ENCODE measurements around the gene GGA1. TPM values are rescaled to one million over a fixed set of nuclear protein-coding genes. Genes with fewer than 3 reads are reported as not detected.

GGA1 gene, protein sequence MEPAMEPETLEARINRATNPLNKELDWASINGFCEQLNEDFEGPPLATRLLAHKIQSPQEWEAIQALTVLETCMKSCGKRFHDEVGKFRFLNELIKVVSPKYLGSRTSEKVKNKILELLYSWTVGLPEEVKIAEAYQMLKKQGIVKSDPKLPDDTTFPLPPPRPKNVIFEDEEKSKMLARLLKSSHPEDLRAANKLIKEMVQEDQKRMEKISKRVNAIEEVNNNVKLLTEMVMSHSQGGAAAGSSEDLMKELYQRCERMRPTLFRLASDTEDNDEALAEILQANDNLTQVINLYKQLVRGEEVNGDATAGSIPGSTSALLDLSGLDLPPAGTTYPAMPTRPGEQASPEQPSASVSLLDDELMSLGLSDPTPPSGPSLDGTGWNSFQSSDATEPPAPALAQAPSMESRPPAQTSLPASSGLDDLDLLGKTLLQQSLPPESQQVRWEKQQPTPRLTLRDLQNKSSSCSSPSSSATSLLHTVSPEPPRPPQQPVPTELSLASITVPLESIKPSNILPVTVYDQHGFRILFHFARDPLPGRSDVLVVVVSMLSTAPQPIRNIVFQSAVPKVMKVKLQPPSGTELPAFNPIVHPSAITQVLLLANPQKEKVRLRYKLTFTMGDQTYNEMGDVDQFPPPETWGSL
- total RNA-seq = 32.0 TPM

DNA sequence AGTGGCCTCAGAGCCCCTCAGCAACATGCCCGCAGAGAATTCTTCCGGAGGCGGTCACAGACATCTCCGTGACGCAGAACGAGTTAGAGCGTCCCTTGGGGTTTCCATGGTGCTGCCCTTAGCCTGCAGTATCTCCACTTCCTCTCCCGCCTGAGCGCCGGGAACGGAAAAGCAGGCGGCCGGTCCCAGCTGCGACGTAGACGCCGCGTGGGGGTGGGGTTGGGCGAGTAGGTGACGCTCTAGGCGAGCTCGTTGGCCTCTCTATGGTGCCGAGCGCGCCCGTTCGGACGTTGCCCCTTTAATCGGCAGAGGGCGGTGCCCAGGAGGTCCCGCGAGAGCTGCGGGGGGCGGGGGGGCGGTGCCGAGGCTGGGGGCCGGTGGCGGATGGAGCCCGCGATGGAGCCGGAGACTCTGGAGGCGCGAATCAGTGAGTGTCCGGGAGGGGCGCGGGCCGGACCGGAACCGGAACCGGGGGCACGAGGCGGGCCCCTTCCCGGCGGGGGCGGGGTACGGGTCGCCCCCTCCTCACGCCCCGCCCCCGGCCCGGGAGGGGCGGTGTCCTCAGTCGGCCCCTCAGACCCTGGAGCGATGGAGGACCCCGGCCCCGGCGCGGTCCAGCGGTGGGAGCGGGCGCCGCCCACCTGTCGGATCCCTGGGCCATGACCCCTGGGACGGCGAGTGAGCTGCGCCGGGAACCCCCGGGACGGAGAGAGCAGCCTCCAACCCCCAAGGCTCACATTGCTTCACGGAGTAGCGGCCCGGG lies at the start of gene GGA1:
Gene GGA1 (plus strand): TSS at position 358 of the 763 bp plus-strand sequence. CDS start 27 bp downstream, at position 385.
- DNase-seq = peak; percentile 96

DNA sequence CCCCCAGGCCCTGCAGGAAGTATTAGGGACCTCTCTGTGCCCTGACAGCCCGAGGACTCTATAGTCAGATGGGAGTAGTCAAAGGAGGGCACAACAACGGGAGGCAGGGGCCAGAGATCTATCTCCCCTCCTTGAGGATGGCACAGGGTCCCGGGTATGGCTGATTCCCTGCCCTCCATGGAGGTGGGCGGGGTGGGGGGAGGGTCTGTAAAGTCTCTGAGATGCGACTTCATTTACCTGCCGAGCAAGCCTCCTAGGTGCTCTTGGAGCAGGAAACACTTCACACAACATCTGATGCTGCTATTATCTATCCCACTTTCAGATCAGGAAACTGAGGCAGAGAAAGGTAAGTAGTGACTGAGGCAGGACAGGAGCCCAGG lies 49.1 kb upstream of the GGA1 start:
- DNase-seq = no peak

DNA sequence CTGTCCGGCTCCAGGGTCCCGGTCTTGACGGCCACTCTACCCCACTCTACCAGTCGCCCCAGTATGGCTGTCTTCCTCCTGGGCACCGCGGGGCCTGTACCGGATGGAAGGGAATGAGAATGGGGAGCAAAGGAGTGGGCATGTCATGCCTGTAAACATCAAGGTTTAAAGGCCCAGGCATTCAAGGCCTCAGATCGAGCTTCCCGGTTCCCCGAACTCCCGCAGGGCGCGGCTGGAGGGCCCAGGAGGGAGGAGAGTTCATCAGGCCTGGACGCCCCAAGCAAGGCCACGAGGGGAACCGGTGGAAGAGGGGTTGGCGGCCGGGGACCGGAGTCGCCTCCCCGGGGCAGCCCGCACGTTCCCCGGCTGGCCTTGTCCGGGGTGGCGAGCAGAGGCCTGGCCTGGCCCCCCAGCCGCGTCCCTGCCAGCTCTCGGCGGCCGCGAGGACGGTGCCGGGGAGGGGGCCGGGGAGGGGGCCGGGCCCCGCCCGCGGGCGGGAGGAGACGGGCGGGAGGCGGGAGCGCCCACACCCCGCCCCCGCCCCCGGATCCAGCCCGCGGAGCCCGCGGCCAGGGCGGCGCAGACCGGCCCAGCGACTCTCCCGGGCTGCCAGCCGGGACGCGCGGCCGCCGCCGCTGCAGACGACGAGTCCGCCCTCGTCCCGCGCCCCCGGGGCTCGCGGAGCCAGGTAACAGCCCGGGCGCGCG lies 48.6 kb upstream of the GGA1 start, which contains the start of gene CDC42EP1:
Gene CDC42EP1 (plus strand): TSS at position 580 of the 707 bp plus-strand sequence. CDS start 5,870 bp downstream, outside the sequence.
- peak; percentile 46 for DNase-seq

DNA sequence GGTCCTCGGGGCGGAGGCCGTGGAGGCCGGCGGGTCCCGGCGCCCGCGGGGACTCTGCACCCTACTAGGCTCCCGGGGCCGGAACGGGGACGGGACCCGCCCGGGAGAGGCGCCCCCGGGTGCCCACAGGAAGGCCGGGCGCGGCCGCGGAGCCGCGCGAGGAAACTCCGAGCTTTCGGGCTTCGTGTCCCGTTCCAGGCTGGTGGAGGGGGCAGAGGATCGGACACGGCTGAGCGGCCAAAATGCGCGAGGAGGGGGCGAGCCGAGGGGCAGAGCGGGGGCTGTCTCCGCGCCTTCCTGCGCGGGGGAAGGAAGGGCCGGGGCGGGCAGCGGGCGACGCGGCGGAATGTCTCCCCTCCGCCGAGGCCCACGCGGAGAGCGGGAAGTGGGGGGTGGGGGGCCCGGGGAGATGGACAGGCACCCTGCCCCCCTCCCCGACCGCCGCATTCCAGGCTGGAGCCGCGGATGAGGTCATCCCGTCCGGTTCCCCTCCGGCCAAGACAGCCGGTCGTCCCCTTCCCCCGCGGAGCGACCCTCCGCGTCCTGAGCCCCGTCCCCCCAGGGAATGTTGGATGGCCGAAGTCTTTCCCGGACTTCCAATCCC lies 47.9 kb upstream of the GGA1 start:
- no peak for DNase-seq

DNA sequence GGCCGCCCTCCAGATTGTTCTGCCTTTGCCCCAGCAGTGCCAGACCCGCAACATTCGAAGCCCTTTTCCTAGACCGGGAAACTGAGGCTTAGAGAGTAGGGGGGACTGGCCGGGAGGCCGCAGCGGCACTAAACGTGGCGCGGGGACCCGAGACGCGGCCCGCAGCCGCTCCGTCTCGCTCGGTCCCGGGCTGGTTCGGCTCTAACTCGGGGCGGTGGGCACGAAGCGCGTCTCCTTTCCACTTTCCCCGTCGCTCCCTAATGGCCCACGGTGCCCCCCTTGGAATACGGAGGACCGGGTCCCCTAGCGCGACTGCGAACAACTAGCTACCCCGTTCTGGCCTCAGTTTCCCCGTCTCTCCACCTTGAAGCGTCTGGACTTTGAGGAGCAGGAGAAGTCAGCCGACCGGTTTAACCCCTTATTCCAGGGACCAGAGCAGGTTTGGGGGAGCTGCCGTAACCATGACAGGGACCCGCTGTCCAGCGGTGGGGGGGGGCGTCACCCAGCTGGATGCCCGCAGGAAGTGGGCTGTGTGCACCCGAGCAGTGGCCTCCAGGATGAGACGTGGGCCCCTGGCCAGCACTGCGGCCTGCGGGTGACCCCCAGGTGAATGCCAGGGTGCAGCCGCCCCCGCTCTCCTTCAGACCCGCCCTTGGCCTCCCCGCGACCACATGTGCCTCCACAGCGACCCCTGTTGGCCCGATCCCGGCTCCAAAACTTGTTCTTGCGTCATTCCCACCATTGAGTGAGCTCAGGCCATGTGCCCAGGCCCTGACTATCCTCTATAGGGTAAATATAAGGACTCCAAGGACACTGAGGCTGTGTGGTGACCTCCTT lies 47.2 kb upstream of the GGA1 start:
- peak; percentile 47 for DNase-seq

DNA sequence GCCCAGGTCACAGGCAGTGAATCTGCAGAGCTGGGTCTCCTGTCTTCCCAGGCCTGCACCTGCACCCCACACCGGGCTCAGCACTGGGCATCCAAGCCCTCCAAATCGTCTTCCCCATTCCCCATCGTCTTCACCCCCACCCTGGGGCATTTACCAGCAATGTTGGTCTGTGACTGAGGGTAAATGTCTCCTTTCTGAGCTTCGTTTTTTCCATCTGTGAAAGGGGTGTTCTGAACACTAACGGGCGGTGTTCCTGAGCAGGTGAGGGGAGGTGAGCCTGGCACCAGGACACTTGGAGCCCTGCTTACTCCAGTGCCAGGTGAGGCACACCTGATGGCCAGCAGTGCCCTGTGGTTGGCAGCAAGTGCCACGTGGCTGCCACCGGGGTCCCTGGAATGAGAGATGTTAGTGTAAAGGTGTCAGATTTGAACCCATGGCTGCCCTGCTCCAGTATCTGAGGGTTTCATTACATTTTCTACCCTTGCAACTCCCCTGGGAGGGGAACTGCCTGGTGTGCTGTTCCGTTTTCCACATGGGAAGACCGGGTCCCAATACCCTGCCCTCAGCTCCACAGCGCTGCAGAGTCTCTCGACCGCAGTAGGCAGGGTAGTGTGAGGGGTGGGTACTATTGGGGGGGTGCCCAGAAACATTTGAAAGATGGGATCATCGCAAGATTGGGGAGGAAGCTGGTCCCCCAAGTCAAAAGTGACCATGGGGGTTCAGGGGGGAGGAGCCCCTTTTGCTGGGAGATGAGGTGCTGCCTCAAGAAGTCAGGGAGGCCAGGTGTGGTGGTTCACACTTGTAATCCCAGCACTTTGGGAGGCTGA lies 46.4 kb upstream of the GGA1 start:
- no peak for DNase-seq

DNA sequence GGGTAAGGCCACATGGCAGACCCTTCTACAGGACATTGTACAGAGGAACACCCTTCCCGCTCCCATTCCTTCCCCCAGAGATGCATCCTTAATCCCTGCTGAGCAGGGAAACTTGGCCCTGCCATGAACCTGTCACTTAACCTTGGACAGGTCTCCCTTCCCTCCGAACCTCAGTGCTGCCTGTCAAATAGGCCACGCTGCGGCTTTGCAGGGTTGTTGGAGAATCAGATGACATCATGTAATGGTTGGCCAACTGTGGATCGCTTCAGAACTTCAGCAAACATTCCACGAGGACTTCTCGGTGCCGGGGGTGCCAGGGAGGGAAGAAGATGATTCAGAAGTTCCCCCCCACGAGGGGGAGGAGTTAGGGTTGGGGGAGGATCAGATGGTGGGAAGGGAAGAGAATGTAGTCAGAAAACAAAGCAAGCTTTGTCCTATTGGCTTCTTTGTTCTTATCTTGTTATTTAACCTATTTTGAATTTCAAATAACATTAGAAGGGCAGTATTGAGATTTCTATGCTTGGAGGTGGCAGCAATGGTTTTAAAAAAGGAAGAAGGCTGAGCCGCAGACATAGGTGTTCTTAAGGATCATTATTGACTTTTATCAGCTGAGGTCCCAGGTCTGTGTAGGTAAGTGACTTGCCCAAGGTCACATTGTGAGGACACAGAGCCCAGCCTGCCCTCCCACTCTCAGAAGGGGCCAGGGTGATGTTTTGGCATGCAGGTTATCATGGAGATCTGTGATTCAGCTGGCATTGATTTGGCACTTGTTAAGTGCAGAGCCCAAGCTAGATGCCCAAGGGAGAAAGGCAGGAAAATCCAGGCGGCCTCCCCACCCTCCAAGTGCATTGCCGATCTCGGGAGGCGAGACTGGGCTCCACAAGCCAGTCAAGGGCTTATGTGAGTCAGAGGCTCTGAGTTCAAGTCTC lies 45.2 kb upstream of the GGA1 start:
- peak; percentile 72 for DNase-seq

DNA sequence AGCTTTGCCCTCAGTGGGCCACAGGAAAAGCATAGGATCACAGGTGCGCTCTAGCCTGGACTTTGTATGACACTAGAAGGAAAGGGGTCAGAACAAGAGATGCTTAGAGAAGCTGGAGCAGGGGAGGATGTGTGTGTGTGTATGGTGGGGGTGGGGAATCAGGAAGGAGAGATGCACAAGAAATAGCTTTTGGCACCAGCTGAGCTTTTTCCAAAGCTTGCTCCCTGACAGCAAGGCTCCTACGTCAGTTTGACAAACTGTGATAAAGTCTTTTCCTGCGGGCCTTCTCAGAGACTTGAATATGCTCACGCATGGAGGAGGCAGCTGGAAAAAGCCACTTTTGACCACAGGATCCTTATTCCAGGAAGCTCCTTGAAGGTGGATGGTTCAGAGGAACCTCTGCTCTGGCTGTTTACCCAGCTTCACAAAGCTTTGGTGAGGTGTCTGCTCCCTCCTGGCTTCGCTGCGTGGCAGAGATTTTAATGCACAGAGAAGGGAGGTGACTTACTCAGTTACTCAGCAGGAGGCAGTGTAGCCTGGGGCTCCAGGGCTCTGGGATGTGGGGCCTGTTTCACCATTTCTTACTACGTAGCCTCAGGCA lies 44.4 kb upstream of the GGA1 start:
- DNase-seq = no peak

DNA sequence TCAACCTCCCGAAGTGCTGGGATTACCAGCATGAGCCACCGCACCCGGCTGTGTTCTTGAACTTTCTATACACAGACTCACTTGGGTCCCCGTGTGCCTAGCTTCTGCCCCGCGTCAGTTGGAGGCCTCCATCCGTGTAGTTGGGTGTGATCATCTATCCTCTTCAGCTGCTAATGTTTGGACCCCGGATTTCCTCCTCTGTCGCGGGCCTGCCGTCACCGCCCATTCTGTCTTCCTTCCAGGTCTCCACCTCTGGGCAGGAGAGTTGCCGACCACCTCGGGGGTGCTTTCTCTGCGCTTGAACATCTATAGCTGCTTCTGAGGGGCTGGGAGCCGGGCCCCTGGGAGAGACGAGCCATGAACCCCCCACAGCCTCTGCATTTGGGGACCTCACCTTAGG lies 42.8 kb upstream of the GGA1 start:
- no peak for DNase-seq

DNA sequence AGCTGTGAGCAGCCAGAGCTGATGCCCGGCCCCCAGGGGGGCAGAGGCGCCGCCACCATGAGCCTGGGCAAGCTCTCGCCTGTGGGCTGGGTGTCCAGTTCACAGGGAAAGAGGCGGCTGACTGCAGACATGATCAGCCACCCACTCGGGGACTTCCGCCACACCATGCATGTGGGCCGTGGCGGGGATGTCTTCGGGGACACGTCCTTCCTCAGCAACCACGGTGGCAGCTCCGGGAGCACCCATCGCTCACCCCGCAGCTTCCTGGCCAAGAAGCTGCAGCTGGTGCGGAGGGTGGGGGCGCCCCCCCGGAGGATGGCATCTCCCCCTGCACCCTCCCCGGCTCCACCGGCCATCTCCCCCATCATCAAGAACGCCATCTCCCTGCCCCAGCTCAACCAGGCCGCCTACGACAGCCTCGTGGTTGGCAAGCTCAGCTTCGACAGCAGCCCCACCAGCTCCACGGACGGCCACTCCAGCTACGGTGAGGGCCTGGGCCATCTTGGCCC lies 42.3 kb upstream of the GGA1 start:
- no peak for DNase-seq

DNA sequence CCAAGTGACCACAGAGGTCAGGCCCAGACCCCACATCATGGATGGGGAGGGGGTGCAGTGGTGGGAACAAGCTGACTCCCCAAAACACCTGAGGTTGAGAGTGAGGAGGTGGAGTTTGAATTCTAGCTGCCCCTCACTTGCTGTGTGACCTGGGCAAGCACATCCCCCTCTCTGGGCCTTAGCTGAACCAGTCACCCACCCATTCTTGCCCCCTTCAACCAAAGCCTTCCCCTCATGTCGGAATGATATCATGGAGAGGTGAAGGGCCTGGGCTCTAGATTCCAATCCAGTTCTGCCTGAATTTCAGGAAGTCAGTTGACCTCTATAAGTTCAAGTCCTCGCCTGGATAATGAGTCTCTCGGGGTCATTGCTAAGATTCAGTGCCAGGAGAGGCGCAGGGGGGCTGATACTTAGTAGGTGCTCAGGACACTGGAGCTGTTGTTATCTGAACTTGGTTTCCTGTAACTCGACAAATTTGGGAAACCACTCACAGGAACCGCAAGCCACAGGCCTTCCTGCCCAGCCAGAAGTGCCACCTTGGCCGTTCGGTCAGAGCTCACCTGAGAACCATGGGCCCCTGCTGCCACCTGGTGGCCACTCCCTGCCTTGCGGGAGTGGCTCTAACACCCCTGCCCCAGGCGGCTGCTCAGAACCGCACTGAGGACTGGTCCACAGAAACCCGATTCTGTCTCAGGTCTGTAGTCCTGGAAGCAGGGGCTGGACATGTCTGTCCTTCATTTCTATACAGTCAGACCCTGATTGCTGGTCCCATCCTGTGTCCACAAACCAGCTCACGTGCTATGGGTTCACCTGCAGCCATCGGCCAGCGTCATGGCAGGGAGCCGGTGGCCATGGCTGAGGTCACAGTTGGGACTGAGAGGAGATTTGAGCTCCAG lies 41.5 kb upstream of the GGA1 start:
- peak; percentile 45 for DNase-seq

DNA sequence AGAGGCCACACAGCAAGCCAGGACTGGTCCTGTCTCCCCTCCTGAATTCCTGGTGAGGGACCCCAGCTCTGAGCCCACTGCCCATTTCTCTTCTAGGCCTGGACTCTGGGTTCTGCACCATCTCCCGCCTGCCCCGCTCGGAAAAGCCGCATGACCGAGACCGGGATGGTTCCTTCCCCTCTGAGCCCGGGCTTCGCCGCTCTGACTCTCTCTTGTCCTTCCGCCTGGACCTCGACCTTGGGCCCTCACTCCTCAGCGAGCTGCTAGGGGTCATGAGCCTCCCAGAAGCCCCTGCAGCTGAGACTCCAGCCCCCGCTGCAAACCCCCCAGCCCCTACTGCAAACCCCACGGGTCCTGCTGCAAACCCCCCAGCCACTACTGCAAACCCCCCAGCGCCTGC lies 40.6 kb upstream of the GGA1 start:
- no peak for DNase-seq

DNA sequence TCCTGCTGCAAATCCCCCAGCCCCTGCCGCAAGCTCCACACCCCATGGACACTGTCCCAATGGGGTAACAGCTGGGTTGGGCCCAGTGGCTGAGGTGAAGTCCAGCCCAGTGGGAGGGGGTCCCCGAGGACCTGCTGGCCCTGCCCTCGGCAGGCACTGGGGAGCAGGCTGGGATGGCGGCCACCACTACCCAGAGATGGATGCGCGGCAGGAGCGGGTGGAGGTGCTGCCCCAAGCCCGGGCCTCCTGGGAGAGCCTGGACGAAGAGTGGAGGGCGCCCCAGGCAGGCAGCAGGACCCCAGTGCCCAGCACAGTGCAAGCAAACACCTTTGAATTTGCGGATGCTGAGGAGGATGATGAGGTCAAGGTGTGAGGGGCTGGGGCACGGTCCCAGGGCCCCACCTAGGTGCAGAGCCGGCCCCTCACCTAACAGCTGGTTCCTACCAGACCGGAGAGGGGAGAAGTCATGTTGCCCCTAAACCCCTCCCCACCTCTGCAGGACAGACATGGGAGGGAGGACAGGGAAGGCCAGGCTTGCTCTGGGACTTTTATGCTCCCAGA lies 40.1 kb upstream of the GGA1 start:
- DNase-seq = no peak

DNA sequence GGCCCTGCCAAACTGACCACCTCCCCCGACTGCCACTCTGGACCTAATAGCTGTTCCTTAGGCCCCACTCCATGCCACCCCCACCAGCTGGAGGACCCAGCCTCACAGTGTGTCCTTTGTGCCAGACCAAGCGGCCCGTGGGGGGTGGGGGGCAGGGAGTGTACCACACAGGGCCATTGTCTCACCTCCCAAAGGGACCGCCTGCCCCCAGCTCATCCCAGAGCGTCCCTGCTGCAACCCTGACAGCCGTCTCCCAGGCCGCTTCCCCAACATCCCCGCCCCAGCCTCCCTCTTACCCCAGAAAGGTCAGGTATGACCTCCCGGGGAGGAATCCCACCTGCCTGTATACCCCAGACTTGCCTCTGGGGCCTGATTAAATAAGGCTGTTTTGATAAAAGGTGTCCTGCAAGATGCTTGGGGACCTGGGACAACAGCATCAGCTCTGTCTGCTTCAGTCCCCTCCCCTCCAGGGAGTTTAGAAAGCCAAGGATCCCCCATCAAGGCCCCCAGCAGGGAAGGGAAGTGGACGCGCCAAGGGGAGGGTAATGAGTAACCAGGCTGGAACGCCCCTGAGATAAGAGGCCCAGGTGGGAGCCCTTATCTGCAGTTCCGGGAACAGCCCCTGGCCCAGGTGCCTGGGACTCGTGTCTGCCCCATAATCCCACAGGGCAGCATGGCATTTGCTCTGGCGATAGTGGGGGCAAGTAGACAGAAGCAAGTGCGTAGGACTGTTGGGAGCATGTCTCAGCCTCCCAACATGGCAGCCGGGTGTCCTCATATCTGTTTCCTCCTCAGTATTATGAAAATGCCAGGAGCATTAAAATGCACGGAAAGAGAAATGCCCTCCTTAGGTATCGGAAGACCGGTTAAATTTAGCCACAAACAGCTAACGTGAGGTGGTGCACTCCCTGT lies 39.4 kb upstream of the GGA1 start:
- DNase-seq = peak; percentile 74

DNA sequence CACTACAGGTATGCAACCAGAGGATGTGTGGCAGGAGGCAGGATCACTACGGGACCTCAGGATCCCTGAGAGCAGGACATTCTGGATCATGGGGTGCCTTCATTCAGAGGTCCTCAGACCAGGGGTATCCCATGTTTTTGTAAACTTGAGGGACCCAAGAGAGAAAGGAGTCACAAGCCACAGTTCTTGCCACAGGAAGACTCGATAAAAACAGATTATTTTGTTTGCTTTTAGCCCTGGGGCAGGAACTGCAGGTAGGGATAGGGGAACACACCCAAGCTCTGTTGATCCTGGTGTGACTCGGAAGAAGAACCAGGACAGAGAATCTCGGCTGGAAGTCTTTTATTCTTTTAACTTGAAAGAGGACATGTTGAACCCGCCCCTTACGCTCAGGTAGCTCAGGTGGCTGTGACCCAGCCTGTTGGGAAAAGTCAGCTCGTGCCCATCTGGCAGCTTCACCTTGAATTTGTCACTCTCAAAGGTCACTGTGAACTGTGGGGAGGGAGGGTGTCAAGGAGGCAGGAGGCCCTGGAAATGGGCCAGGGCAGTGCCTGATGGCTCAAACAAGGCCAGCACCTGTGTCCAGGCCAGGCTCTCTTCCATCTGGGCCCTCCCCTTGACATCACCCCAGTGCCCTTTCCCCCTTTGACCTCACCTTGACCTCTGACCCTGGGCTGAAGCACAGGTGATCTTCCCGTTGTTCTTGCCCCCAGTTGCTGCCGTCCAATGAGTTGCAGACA lies 38.5 kb upstream of the GGA1 start:
- DNase-seq = no peak
